ENCODE measurements around the gene ZNF362.

ZNF362 gene

DNA sequence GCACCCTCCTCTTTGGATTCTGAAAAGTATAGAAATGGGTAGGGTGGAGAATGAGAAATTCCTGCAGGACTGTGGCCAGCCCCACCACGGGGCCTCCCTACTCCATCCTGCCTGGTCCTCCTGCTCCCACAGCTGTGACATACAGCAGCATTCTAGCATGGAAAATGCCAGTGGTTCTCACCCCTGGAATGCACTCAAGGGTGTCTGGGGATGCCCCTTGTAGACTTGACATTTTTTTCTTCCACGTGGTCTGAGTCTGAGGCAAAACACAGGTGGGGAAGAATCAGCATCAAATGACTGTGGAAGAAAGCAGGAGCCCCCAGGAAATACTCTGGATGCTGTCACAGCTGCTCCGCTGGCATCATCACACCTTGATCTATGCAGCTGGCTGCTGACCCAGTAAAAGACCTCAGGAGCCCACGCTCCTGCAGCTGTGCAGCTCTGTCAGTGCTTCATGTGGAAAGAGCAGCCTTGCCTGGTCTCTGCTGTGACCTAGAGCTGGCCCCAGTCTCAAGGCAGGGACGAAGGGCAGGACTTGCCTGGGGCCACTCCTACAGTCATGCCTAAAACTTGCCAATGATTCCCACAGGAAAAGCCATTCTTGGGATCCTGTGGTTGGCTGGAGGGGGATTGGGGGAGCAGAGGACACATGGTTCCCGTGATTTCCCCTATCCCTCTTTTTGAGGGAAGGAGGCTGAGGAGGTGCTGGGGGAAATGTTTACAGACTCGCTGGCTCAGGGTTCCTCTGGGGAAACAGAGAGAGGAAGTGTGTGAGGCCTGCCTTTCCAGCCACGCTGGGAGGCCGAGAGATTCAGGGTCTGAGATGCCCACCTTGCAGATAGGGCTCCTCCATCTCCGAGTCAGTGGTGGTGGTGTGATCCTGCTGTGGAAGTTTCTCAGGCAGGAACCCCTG is 75.4 kb downstream of the ZNF362 start:
- no peak overlapping the region for H3K27ac ChIP-seq (ENCODE audit: extremely low read depth, low read depth, low read length)
- ChIA-PET POLR2A (no interaction called here), CTCF (interaction anchor here (0.6 kb wide), 1 partner anchor 281 kb away, joined by 4 read pairs; no protein-coding TSS in a partner anchor)
- no peak overlapping the region for H3K4me3 ChIP-seq (ENCODE audit: low read depth, low read length)
- H3K4me1 ChIP-seq (ENCODE audit: control insufficient read depth, insufficient read depth, low read length): no peaks in the 10 kb centered on the region
- H3K9me3 ChIP-seq (ENCODE audit: control insufficient read depth, insufficient read depth, low read depth, low read length): no peaks in the 10 kb centered on the region
- peaks cover 9 to 85% of the 10 kb centered on the region in 2 experiments for H3K36me3 ChIP-seq (ENCODE audit: control insufficient read depth in 2 of 2, insufficient read depth in 1 of 2, low read length in 2 of 2)
- TF ChIP-seq, protein P1, sequence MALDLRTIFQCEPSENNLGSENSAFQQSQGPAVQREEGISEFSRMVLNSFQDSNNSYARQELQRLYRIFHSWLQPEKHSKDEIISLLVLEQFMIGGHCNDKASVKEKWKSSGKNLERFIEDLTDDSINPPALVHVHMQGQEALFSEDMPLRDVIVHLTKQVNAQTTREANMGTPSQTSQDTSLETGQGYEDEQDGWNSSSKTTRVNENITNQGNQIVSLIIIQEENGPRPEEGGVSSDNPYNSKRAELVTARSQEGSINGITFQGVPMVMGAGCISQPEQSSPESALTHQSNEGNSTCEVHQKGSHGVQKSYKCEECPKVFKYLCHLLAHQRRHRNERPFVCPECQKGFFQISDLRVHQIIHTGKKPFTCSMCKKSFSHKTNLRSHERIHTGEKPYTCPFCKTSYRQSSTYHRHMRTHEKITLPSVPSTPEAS (tag by site-specific recombination; IDR thresholded peaks at IDR 0.05): no peak
- TF ChIP-seq ZNF785 (tag by site-specific recombination; IDR thresholded peaks at IDR 0.05) (no peak), ZNF555 (tag by site-specific recombination; conservative IDR thresholded peaks at IDR 0.05) (no peak), ZSCAN16 (tag by site-specific recombination; IDR thresholded peaks at IDR 0.05) (no peak), FEZF1 (tag by site-specific recombination; IDR thresholded peaks at IDR 0.05) (no peak), KLF7 (tag by site-specific recombination; IDR thresholded peaks at IDR 0.05; ENCODE audit: borderline replicate concordance) (no peak), ZNF626 (tag by site-specific recombination; IDR thresholded peaks at IDR 0.05) (no peak)
- TF ChIP-seq, protein P2, sequence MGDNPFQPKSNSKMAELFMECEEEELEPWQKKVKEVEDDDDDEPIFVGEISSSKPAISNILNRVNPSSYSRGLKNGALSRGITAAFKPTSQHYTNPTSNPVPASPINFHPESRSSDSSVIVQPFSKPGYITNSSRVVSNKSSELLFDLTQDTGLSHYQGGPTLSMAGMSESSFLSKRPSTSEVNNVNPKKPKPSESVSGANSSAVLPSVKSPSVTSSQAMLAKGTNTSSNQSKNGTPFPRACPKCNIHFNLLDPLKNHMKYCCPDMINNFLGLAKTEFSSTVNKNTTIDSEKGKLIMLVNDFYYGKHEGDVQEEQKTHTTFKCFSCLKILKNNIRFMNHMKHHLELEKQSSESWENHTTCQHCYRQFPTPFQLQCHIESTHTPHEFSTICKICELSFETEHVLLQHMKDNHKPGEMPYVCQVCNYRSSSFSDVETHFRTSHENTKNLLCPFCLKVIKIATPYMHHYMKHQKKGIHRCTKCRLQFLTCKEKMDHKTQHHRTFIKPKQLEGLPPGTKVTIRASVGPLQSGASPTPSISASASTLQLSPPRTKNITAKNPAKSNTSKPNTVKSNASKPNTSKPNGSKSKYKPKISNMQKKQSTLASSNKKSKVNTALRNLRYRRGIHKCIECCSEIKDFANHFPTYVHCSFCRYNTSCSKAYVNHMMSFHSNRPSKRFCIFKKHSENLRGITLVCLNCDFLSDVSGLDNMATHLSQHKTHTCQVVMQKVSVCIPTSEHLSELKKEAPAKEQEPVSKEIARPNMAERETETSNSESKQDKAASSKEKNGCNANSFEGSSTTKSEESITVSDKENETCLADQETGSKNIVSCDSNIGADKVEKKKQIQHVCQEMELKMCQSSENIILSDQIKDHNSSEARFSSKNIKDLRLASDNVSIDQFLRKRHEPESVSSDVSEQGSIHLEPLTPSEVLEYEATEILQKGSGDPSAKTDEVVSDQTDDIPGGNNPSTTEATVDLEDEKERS (tag by site-specific recombination; IDR thresholded peaks at IDR 0.05): no peak
- TF ChIP-seq, protein P3, sequence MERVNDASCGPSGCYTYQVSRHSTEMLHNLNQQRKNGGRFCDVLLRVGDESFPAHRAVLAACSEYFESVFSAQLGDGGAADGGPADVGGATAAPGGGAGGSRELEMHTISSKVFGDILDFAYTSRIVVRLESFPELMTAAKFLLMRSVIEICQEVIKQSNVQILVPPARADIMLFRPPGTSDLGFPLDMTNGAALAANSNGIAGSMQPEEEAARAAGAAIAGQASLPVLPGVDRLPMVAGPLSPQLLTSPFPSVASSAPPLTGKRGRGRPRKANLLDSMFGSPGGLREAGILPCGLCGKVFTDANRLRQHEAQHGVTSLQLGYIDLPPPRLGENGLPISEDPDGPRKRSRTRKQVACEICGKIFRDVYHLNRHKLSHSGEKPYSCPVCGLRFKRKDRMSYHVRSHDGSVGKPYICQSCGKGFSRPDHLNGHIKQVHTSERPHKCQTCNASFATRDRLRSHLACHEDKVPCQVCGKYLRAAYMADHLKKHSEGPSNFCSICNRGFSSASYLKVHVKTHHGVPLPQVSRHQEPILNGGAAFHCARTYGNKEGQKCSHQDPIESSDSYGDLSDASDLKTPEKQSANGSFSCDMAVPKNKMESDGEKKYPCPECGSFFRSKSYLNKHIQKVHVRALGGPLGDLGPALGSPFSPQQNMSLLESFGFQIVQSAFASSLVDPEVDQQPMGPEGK (tag by site-specific recombination; IDR thresholded peaks at IDR 0.05): no peak
- TF ChIP-seq, protein P4, sequence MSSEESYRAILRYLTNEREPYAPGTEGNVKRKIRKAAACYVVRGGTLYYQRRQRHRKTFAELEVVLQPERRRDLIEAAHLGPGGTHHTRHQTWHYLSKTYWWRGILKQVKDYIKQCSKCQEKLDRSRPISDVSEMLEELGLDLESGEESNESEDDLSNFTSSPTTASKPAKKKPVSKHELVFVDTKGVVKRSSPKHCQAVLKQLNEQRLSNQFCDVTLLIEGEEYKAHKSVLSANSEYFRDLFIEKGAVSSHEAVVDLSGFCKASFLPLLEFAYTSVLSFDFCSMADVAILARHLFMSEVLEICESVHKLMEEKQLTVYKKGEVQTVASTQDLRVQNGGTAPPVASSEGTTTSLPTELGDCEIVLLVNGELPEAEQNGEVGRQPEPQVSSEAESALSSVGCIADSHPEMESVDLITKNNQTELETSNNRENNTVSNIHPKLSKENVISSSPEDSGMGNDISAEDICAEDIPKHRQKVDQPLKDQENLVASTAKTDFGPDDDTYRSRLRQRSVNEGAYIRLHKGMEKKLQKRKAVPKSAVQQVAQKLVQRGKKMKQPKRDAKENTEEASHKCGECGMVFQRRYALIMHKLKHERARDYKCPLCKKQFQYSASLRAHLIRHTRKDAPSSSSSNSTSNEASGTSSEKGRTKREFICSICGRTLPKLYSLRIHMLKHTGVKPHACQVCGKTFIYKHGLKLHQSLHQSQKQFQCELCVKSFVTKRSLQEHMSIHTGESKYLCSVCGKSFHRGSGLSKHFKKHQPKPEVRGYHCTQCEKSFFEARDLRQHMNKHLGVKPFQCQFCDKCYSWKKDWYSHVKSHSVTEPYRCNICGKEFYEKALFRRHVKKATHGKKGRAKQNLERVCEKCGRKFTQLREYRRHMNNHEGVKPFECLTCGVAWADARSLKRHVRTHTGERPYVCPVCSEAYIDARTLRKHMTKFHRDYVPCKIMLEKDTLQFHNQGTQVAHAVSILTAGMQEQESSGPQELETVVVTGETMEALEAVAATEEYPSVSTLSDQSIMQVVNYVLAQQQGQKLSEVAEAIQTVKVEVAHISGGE (tag by site-specific recombination; conservative IDR thresholded peaks at IDR 0.05; ENCODE audit: low read depth): no peak

DNA sequence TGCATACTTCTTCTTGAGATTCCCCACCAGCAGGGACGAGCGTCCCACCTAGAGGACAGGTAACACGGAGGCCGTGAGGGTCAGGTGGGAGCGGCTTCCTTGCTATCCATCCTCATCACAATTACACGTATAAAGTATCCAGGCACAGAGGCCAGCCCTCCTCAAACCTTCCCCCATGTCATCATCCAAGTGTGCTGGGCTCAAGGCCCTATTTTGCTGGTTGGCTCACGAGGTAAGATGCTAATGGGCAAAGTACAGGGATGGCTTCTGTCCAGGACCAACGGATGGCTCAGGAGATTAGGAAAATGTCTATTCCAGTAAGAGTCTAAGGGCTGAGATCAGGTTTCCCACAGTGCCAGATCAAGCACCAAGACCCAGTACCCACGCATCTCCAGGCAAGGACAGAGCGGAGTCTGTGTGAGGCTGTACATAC is 76.1 kb downstream of the ZNF362 start:
- Histone ChIP-seq H3K4me1 (ENCODE audit: control insufficient read depth, insufficient read depth, low read length) (no peaks in the 10 kb centered on the region), H3K36me3 (ENCODE audit: control insufficient read depth in 2 of 2, insufficient read depth in 1 of 2, low read length in 2 of 2) (peaks cover 9 to 79% of the 10 kb centered on the region in 2 experiments), H3K9me3 (ENCODE audit: control insufficient read depth, insufficient read depth, low read depth, low read length) (no peaks in the 10 kb centered on the region), H3K4me3 (ENCODE audit: low read depth, low read length) (no peak overlapping the region), H3K27ac (ENCODE audit: extremely low read depth, low read depth, low read length) (no peak overlapping the region)
- ChIA-PET POLR2A (no interaction called here), CTCF (no interaction called here)
- TF ChIP-seq GLIS1 (tag by site-specific recombination; IDR thresholded peaks at IDR 0.05) (peak; percentile 85), ZEB2 (tag by site-specific recombination; IDR thresholded peaks at IDR 0.05) (no peak)

Measured in HEK293 (cell line).